ENCODE results near the gene PLA2G2D.

DNA sequence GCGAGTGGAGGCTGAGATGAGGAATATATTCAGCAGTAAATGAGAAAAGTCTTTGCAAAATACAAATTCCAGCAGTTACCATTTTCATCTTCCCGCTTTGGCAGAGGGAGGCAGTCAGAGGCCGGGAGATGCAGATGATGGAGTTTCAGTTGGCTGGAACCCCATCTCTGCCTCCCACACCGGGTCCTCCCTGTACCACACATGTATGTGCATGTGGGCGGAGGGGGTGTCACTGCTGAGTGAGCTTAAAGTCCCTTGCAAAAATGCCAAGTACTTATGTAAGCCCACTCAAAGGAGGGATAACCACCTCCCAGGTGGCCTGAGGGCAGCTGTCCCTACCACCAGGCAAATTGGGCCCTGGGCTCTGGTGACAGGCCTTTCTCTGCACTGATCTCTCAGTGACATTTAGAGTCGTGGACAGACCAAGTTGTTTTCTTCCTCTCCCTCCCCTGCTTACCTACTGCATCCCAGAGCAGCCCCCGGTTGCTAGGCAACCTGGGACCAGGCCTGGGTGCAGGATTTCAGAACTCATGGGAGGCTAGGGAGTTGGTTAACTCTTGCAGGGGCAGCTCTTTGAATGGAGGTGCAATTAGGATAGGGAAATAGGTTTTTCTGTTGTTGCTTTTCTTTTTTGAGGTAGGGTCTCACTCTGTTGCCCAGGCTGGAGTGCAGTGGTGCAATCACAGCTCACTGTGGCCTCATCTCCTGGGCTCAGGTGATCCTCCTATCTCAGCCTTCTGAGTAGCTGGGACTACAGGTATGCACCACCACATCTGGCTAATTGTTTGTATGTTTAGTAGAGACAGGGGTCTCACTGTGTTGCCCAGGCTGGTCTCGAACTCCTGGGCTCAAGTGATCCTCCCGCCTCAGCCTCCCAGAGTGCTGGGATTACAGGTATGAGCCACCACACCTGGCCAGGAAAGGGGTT, 49.5 kb upstream of the PLA2G2D start:
- TF ChIP-seq, protein P1, sequence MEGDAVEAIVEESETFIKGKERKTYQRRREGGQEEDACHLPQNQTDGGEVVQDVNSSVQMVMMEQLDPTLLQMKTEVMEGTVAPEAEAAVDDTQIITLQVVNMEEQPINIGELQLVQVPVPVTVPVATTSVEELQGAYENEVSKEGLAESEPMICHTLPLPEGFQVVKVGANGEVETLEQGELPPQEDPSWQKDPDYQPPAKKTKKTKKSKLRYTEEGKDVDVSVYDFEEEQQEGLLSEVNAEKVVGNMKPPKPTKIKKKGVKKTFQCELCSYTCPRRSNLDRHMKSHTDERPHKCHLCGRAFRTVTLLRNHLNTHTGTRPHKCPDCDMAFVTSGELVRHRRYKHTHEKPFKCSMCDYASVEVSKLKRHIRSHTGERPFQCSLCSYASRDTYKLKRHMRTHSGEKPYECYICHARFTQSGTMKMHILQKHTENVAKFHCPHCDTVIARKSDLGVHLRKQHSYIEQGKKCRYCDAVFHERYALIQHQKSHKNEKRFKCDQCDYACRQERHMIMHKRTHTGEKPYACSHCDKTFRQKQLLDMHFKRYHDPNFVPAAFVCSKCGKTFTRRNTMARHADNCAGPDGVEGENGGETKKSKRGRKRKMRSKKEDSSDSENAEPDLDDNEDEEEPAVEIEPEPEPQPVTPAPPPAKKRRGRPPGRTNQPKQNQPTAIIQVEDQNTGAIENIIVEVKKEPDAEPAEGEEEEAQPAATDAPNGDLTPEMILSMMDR (IDR thresholded peaks at IDR 0.05; ENCODE audit: insufficient read depth, low read length) = no peak
- TF ChIP-seq POLR2AphosphoS5 (IDR thresholded peaks at IDR 0.05; ENCODE audit: low read depth) = no peak

Data from HL-60 (cell line).